NCI-H2196 treated with DMSO at 0.1 percent for 48 hours (cell line): ENCODE data around the gene SNAP25.

Experiments
- DNase-seq: peaks from one replicate; lab custom pipeline; 2025; ENCODE audit not compliant: unreplicated experiment; lab: John Stamatoyannopoulos, UW

Gene SNAP25

GRCh38 chr20:10261702-10262101 is 43.1 kb downstream of the SNAP25 start:
- no peak for DNase-seq

GRCh38 chr20:10263385-10264165 is 44.9 kb downstream of the SNAP25 start:
- DNase-seq = no peak

GRCh38 chr20:10264166-10264558 is 45.5 kb downstream of the SNAP25 start:
- no peak for DNase-seq

- DNase-seq = no peak
Measured at GRCh38 chr20:10268636-10269035, 50.0 kb downstream of the SNAP25 start.

- no peak for DNase-seq
Measured at GRCh38 chr20:10270630-10271029, 52.0 kb downstream of the SNAP25 start.

- DNase-seq = no peak
Measured at GRCh38 chr20:10271494-10272219, 53.0 kb downstream of the SNAP25 start.

- DNase-seq = no peak
Measured at GRCh38 chr20:10276878-10277580, 58.4 kb downstream of the SNAP25 start.

GRCh38 chr20:10277616-10278015 is 59.0 kb downstream of the SNAP25 start:
- DNase-seq = no peak

GRCh38 chr20:10278412-10278811 is 59.8 kb downstream of the SNAP25 start:
- DNase-seq = no peak

GRCh38 chr20:10280018-10280908 is 61.6 kb downstream of the SNAP25 start:
- DNase-seq = no peak

- no peak for DNase-seq
Measured at GRCh38 chr20:10281911-10282310, 63.3 kb downstream of the SNAP25 start.

- no peak for DNase-seq
Measured at GRCh38 chr20:10282979-10283456, 64.4 kb downstream of the SNAP25 start.

GRCh38 chr20:10286356-10286755 is 67.7 kb downstream of the SNAP25 start:
- no peak for DNase-seq

- DNase-seq = no peak
Measured at GRCh38 chr20:10288421-10288820, 69.8 kb downstream of the SNAP25 start.

- no peak for DNase-seq
Measured at GRCh38 chr20:10288954-10289646, 70.5 kb downstream of the SNAP25 start.

GRCh38 chr20:10291568-10292248 is 73.1 kb downstream of the SNAP25 start:
- DNase-seq = no peak

- DNase-seq = no peak
Measured at GRCh38 chr20:10297223-10297622, 78.6 kb downstream of the SNAP25 start.

- DNase-seq = no peak
Measured at GRCh38 chr20:10297684-10298240, 79.1 kb downstream of the SNAP25 start.
